ENCODE measurements around the gene TOGARAM2. TPM values are rescaled to one million over a fixed set of nuclear protein-coding genes. Genes with fewer than 3 reads are reported as not detected.

TOGARAM2 gene
- total RNA-seq, 4 donors from 2014 or later: 0.19 to 10.4 (median 0.96) TPM

DNA sequence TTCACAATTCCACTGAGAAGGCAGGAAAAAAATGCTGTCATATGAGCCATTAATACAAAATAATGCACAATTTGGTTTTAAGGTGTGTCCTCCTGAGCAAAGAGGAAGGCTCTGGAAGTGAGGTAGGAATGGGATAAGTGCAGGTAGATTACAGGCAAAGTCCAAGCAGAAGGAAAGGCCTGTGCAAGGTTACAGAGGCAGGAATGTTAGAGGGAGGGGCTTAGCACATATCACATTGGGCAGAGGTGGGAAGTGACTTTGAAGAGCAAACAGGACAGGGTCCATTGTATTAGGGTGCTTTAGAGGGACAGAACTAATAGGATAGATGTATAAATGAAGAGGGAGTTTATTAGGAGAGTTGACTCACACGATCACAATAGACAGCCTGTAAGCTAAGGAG lies 119.5 kb downstream of the TOGARAM2 start:
- TF ChIP-seq, protein P1, sequence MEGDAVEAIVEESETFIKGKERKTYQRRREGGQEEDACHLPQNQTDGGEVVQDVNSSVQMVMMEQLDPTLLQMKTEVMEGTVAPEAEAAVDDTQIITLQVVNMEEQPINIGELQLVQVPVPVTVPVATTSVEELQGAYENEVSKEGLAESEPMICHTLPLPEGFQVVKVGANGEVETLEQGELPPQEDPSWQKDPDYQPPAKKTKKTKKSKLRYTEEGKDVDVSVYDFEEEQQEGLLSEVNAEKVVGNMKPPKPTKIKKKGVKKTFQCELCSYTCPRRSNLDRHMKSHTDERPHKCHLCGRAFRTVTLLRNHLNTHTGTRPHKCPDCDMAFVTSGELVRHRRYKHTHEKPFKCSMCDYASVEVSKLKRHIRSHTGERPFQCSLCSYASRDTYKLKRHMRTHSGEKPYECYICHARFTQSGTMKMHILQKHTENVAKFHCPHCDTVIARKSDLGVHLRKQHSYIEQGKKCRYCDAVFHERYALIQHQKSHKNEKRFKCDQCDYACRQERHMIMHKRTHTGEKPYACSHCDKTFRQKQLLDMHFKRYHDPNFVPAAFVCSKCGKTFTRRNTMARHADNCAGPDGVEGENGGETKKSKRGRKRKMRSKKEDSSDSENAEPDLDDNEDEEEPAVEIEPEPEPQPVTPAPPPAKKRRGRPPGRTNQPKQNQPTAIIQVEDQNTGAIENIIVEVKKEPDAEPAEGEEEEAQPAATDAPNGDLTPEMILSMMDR (IDR thresholded peaks at IDR 0.05): no peak
- DNase-seq (ENCODE audit: low spot score): no peak
- ATAC-seq (ENCODE audit: low FRiP score): no peak

Small RNA genes lying within 50 kb of the gene (small RNA-seq; reads per million reads assigned to genes)
- not detected for gene RF00019

Other genes starting within 250 kb of the TOGARAM2 start
- gene PPP1CB, start 229.5 kb upstream of the TOGARAM2 start, total RNA-seq: 100 to 1,000 TPM; 139 to 262 (median 176) TPM
- 1 to 10 TPM in 2 of 4 donors, under 1 TPM in 1, not detected in 1; 0.63 to 4.2 (median 1.9) TPM for gene SPDYA, start 170.5 kb upstream of the TOGARAM2 start, total RNA-seq
- 10 to 100 TPM in 1 of 4 donors, 1 to 10 TPM in 3; 5.7 to 11.7 (median 8.8) TPM for gene TRMT61B, start 111.0 kb upstream of the TOGARAM2 start, total RNA-seq
- 100 to 1,000 TPM in 1 of 4 donors, 10 to 100 TPM in 3; 41.6 to 156 (median 68.3) TPM for gene WDR43, start 86.6 kb upstream of the TOGARAM2 start, total RNA-seq
- under 1 TPM in 1 of 4 donors, not detected in 3; 0.09 TPM for gene PCARE, start 93.2 kb downstream of the TOGARAM2 start, total RNA-seq
- gene CLIP4, start 134.1 kb downstream of the TOGARAM2 start, total RNA-seq: 10 to 100 TPM; 45.4 to 84.0 (median 61.3) TPM

All from omental fat pad (tissue), 4 donors.